Left ventricle myocardium inferior (tissue), 1 donor: ENCODE measurements around the gene ITM2B. TPM values are rescaled to one million over a fixed set of nuclear protein-coding genes. Genes with fewer than 3 reads are reported as not detected.
"Not testable (repeated sequence)": the region's sequence is repeated elsewhere in the genome, so short reads cannot be mapped to it uniquely, and the experiment has no call there.

Source experiments
- DNase-seq: peaks from one replicate; pipeline ENCODE4 v3.0.0-alpha.2; 2020
- H3K27ac ChIP-seq: fragments of 200-600 bp; replicated peaks from 2 replicates; pipeline ENCODE4 v1.8.0; 2021
- H3K27me3 ChIP-seq: fragments of 200-600 bp; 2 replicates; pipeline ENCODE4 v1.8.0; 2021; ENCODE audit warnings: low read depth
- H3K36me3 ChIP-seq: fragments of 200-600 bp; 2 replicates; pipeline ENCODE4 v1.8.0; 2021
- H3K4me1 ChIP-seq: fragments of 200-600 bp; 2 replicates; pipeline ENCODE4 v1.8.0; 2021
- H3K4me3 ChIP-seq: fragments of 200-600 bp; 2 replicates; pipeline ENCODE4 v1.8.0; 2021; ENCODE audit warnings: mild to moderate bottlenecking, moderate library complexity
- H3K9me3 ChIP-seq: fragments of 200-600 bp; replicated peaks from 2 replicates; pipeline ENCODE4 v1.8.0; 2021
- intact Hi-C: fragments of 100-400 bp; cut with micrococcal nuclease; formaldehyde crosslinking; loops from one replicate; pipeline ENCODE4 v1.11.0; 2022
- total RNA-seq: library from RNA; stranded (reverse); fragmentation: NEBNext Ultra II Directional; extraction: Animal tissue kit (Norgen Biotek cat#: 25700); gene quantifications from one replicate; pipeline ENCODE4 v1.2.1, GENCODE V29; 2021
- TF ChIP-seq, protein P1 (sequence below): fragments of 200-600 bp; IDR thresholded peaks from 2 replicates; pipeline ENCODE4 v1.8.0; 2021; ENCODE audit warnings: antibody characterized with exemption, mild to moderate bottlenecking, borderline replicate concordance
- donor health status: DM: no; HTN: yes; CAD: no; lungs with severe emphysema.

ITM2B gene
- total RNA-seq, 1 donor from 2014 or later, result 533 TPM

DNA sequence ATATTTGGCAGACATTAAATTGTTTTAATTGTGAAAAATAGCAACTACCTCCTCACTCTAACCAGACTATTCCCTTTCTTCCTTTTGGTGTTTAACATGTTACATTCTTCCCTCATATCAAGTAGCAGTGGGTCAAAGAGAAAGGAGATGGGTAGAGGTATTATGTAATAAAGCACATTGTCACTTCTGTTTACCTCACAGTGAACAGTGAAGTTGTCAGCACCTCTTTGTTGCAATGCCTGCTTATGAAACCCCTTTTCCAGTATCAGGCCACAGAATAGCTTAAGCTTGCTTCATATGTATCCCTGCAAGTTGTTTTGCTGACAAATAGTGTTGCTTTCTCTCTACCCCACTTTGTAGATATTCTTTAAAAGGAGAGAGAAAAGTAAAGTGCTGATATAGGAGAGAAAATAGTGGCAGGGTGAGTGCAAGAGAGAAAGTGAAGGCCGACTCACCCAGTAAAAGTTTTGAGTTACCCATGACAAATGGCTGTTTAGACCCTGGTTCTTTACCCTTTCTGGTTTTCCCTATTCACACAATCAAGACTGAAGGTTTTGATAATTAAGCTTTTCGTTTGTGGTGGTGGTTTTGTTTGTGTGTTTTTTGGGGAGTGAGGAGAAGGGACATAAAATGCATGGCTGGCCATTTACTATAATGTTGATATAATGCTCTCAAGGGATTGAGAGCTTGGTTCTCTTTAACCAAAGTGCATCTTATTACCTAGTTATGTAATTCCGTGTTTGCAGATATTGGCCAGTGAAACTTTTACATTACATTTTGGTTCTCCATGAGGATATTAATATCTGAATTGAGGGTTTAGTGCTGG is 3.7 kb downstream of the ITM2B start:
- Histone ChIP-seq H3K36me3 (peaks cover 15% of the 10 kb centered on the region), H3K27me3 (no peaks in the 10 kb centered on the region), H3K4me3 (peak overlapping the region; percentile 100), H3K4me1 (peaks cover 93% of the 10 kb centered on the region), H3K27ac (peak overlapping the region; percentile 100), H3K9me3 (no peaks in the 10 kb centered on the region)
- intact Hi-C loops, result loop anchor here (10.0 kb wide), 2 partner anchors 68 to 112 kb away; partner anchors contain the start of gene RB1
- TF ChIP-seq, protein P1, sequence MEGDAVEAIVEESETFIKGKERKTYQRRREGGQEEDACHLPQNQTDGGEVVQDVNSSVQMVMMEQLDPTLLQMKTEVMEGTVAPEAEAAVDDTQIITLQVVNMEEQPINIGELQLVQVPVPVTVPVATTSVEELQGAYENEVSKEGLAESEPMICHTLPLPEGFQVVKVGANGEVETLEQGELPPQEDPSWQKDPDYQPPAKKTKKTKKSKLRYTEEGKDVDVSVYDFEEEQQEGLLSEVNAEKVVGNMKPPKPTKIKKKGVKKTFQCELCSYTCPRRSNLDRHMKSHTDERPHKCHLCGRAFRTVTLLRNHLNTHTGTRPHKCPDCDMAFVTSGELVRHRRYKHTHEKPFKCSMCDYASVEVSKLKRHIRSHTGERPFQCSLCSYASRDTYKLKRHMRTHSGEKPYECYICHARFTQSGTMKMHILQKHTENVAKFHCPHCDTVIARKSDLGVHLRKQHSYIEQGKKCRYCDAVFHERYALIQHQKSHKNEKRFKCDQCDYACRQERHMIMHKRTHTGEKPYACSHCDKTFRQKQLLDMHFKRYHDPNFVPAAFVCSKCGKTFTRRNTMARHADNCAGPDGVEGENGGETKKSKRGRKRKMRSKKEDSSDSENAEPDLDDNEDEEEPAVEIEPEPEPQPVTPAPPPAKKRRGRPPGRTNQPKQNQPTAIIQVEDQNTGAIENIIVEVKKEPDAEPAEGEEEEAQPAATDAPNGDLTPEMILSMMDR, result no peak
- DNase-seq, result no peak

DNA sequence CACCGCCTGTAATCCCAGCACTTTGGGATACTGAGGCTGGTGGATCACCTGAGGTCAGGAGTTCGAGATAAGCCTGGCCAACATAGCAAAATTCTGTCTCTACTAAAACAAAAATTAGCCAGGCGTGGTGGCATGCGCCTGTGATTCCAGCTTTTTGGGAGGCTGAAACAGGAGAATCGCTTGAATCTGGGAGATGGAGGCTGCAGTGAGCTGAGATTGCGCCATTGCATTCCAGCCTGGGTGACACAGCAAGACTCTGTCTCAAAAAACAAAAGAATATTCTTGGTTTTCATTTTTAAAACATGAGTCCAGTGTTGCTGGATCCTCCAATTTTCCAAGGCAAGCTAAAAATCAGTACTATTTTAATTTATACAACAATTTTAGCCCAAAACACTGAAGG is 6.4 kb downstream of the ITM2B start:
- peaks cover 92% of the 10 kb centered on the region for H3K4me1 ChIP-seq

DNA sequence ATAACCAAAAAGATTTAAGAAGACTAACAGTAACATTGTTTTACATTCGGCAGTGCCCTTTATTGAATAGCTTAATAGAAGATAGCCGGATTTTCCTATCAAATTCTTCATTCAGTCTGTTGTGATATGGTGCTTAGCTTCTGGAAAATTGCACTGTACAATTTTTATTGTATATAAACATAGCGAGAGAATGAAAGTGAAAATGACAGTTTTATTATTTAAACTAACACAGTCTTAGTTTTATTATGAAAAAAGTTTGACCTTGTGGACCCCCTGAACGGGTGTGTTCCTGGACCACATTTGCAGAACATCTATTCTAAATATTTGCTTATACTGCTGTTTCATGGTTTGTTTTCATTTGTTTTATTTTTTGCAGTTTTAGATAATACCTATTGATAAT is 8.6 kb downstream of the ITM2B start:
- Histone ChIP-seq H3K9me3 (no peaks in the 10 kb centered on the region), H3K36me3 (peaks cover 15% of the 10 kb centered on the region), H3K27me3 (no peaks in the 10 kb centered on the region), H3K27ac (no peak overlapping the region), H3K4me3 (no peak overlapping the region), H3K4me1 (peaks cover 97% of the 10 kb centered on the region)
- TF ChIP-seq, protein P1, result no peak
- no peak for DNase-seq
- intact Hi-C loops, result no loop called here

More for the DNA sequence above, 6.4 kb downstream of the ITM2B start:
- H3K9me3 ChIP-seq, H3K27me3 ChIP-seq, DNase-seq: not testable (repeated sequence)
- Histone ChIP-seq H3K4me3 (peak overlapping the region; percentile 100), H3K36me3 (peaks cover 15% of the 10 kb centered on the region), H3K27ac (peak overlapping the region; percentile 100)
- intact Hi-C loops, result loop anchor here (10.0 kb wide), 2 partner anchors 65 to 115 kb away; partner anchors contain the start of gene RB1

DNA sequence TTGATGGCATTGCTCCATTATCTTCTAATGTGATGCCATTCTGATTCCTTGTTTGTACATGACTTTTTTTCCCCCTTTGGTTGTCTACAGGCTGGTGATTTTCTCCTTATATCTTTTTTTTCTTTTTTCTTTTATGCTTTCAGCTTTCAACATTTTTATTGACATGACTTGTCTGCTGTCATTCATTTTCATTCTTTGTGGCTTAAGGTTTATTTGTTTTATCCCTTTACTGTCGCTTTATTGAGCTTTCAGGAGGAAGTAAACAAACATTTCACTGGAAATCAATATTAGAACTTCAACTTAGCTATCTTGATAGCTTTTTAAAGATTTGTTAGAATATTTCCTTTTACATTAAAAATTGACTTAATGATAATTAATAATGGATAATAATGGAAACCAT is 9.7 kb downstream of the ITM2B start:
- peaks cover 15% of the 10 kb centered on the region for H3K36me3 ChIP-seq
- no peaks in the 10 kb centered on the region for H3K9me3 ChIP-seq
- DNase-seq, result no peak
- peaks cover 97% of the 10 kb centered on the region for H3K4me1 ChIP-seq
- no peaks in the 10 kb centered on the region for H3K27me3 ChIP-seq
- no peak overlapping the region for H3K27ac ChIP-seq
- intact Hi-C loops, result no loop called here
- H3K4me3 ChIP-seq, result no peak overlapping the region
- TF ChIP-seq, protein P1, result no peak

DNA sequence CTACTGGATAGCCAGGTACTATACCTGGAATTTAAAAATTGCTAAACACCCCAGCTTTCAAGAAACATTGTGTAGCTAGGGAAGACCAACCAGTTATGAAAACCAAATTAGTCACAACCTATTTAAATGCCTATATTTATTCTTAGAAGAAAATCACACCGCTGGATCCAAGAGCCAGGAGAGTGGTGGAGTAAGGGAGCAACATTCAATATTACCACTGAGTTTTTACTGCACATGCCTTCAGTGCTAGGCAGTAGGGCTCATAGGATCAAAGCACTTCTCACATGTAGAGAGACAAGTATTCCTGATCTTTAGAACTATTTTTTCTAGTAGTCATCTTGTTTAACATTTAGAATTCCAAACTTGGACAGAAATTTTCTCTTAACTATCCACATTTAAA is 11.2 kb downstream of the ITM2B start:
- Histone ChIP-seq H3K9me3 (no peaks in the 10 kb centered on the region), H3K36me3 (peaks cover 12% of the 10 kb centered on the region), H3K4me1 (peaks cover 97% of the 10 kb centered on the region), H3K27me3 (no peaks in the 10 kb centered on the region), H3K4me3 (no peak overlapping the region), H3K27ac (peak overlapping the region; percentile 10)
- TF ChIP-seq, protein P1, result no peak
- intact Hi-C loops, result no loop called here
- no peak for DNase-seq

DNA sequence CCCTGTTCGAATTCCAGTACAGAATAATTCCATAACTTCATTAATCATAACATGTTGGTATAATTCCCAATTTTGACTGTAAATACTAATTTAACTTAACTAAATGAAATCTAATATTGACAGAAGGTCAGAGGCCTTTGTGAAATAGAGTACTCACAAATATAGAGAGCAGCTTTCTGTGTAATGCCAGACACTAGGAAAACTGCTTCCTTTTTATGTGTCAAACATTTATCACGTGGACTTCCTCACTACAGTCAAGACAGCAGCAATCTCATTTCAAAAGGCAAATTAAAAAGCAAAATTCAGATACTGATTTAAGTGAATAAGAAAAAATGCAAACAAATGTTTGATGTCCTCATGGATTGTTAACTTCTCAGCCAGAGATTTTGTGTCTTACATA is 13.1 kb downstream of the ITM2B start:
- H3K27me3 ChIP-seq, result no peaks in the 10 kb centered on the region
- no peaks in the 10 kb centered on the region for H3K9me3 ChIP-seq
- H3K4me3 ChIP-seq, result no peak overlapping the region
- no peak for DNase-seq
- peak overlapping the region; percentile 7 for H3K27ac ChIP-seq
- TF ChIP-seq, protein P1, result no peak
- H3K4me1 ChIP-seq, result peaks cover 99% of the 10 kb centered on the region
- no peaks in the 10 kb centered on the region for H3K36me3 ChIP-seq
- intact Hi-C loops, result no loop called here
